Aorta (tissue), 5 donors: ENCODE data around the gene JMJD6. TPM values are rescaled to one million over a fixed set of nuclear protein-coding genes. Genes with fewer than 3 reads are reported as not detected.
"Not testable (repeated sequence)": the region's sequence is repeated elsewhere in the genome, so short reads cannot be mapped to it uniquely, and the experiment has no call there.

Experiments used
- ATAC-seq: fragments of 200-7000 bp; cut with Tn5 transposase; one replicate; pipeline ENCODE4 v1.9.1; 2022; ENCODE audit warnings: moderate library complexity; ENCODE audit not compliant: low FRiP score
- DNase-seq, 2 donors: peaks; one replicate each; pipeline ENCODE4 v3.0.0-alpha.2; 2020
- H3K27ac ChIP-seq, 2 donors: one replicate each; pipeline ENCODE4 v1.5.1; 2013; ENCODE audit warnings: low read length in 2 of 2, mild to moderate bottlenecking in 2 of 2, moderate library complexity in 2 of 2, control low read depth in 1 of 2, inconsistent platforms in 1 of 2, low read depth in 1 of 2
- H3K27me3 ChIP-seq, 2 donors: one replicate each; pipeline ENCODE4 v1.6.1; 2013; ENCODE audit warnings: control low read depth in 1 of 2, low read length in 1 of 2, mild to moderate bottlenecking in 1 of 2, moderate library complexity in 1 of 2; ENCODE audit not compliant: insufficient read depth in 2 of 2, control insufficient read depth in 1 of 2
- H3K36me3 ChIP-seq, 2 donors: one replicate each; pipeline ENCODE4 v1.6.1; 2013; ENCODE audit warnings: control low read depth in 1 of 2, low read length in 1 of 2, mild to moderate bottlenecking in 1 of 2; ENCODE audit not compliant: insufficient read depth in 2 of 2, control insufficient read depth in 1 of 2
- H3K4me1 ChIP-seq, 2 donors: one replicate each; pipeline ENCODE4 v1.6.1; 2013; ENCODE audit warnings: low read length in 2 of 2, control low read depth in 1 of 2, mild to moderate bottlenecking in 1 of 2, moderate library complexity in 1 of 2; ENCODE audit not compliant: insufficient read depth in 2 of 2, control insufficient read depth in 1 of 2
- H3K4me3 ChIP-seq, 2 donors: one replicate each; pipeline ENCODE4 v1.5.1; 2013; ENCODE audit warnings: low read length in 2 of 2, control low read depth in 1 of 2, mild to moderate bottlenecking in 1 of 2
- H3K9me3 ChIP-seq: one replicate; pipeline ENCODE4 v1.6.1; 2013; ENCODE audit warnings: mild to moderate bottlenecking, low read length; ENCODE audit not compliant: control insufficient read depth
- WGBS, 2 donors: extraction: QIAGEN DNeasy Blood & Tissue Kit; methylation state at CpG; one replicate each; pipeline ENCODE4 v1.1.7; 2013; 5-methylcytosine and 5-hydroxymethylcytosine counted together
- intact Hi-C, 2 donors: fragments of 100-400 bp; cut with DNase I; formaldehyde crosslinking; loops; one replicate each; pipeline versions ENCODE4 v1.14.2 to v1.15.0; 2022
- polyA plus RNA-seq, 2 donors: library from polyadenylated mRNA; stranded (reverse); fragments of 200-250 nt; gene quantifications; one replicate each; pipeline ENCODE4 v1.2.3, GENCODE V29; 2013
- total RNA-seq, 2 donors: library from RNA; stranded (reverse); fragmentation: NEBNext Ultra II Directional; extraction: Animal tissue kit (Norgen Biotek cat#: 25700); gene quantifications; one replicate each; pipeline ENCODE4 v1.2.1, GENCODE V29; 2021
- donor health status: healthy with polysubstance abuse.
- donor health status: Bipolar disorder and iron deficiency.
- donor health status: DM: no; HTN: no; CAD: no.
- donor health status: DM: no; HTN: no; CAD: no.
- donor health status: DM: yes; HTN: yes; CAD: no.

Gene JMJD6
- total and polyA plus RNA-seq, 4 donors: 29.3 to 82.5 (median 45.9) TPM

- 12 to 23% methylated on average over 4 of the region's 4 CpGs for WGBS, 2 donors
These were observed 11.4 kb downstream of the JMJD6 start for GRCh38 chr17:76714822-76715495.

DNA sequence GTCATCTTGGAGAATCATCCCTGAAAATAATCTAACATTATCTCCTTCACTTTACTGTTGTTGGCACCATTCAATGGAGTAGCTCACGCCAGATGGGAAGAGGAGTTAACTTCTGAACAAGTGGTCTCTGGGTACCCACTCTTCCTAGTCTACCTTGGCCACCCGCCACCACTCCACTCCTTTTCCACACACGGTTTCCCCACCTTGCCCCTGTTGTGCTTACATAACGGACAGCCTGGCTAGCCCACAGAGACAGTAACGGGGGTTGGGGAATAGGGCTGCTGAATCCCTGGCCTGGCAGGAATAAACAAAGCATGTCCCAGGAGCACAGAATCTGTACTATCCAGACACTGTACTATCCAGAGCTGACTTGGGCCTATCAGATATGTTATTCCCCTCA is 12.1 kb downstream of the JMJD6 start:
- intact Hi-C loops: loop anchor here (2.0 to 10.0 kb wide), 3 partner anchors 26 to 190 kb away; no protein-coding TSS in a partner anchor
- Histone ChIP-seq H3K36me3 (peaks cover 4 to 8% of the 10 kb centered on the region in 2 donors), H3K9me3 (no peaks in the 10 kb centered on the region), H3K4me3 (no peak overlapping the region), H3K27ac (no peak overlapping the region), H3K27me3 (no peaks in the 10 kb centered on the region), H3K4me1 (no peaks in the 10 kb centered on the region)
- DNase-seq: no peak
- 67 to 69% methylated on average over 5 of the region's 5 CpGs for WGBS, 2 donors
- no peak for ATAC-seq

More at GRCh38 chr17:76714822-76715495, 11.4 kb downstream of the JMJD6 start:
- no peak overlapping the region for H3K27ac ChIP-seq
- peak; percentile 47 for ATAC-seq
- intact Hi-C loops: loop anchor here (2.0 to 10.0 kb wide), 4 partner anchors 26 to 190 kb away; no protein-coding TSS in a partner anchor
- peaks cover 4 to 11% of the 10 kb centered on the region in 2 donors for H3K36me3 ChIP-seq
- DNase-seq: peak; percentile 82 to 91
- H3K27me3 ChIP-seq: no peaks in the 10 kb centered on the region
- no peak overlapping the region for H3K4me3 ChIP-seq
- no peaks in the 10 kb centered on the region for H3K9me3 ChIP-seq
- H3K4me1 ChIP-seq: no peaks in the 10 kb centered on the region

- Histone ChIP-seq H3K4me1 (no peaks in the 10 kb centered on the region), H3K27ac (no peak overlapping the region), H3K4me3 (no peak overlapping the region), H3K9me3 (no peaks in the 10 kb centered on the region), H3K36me3 (peaks cover 2 to 8% of the 10 kb centered on the region in 2 donors), H3K27me3 (no peaks in the 10 kb centered on the region)
- no peak for ATAC-seq
- peak in 1 of 2 donors; percentile 28 for DNase-seq
- 90 to 91% methylated on average over 7 of the region's 7 CpGs for WGBS, 2 donors
- intact Hi-C loops: loop anchor here (2.0 to 10.0 kb wide), 3 partner anchors 25 to 189 kb away; no protein-coding TSS in a partner anchor
These were observed 12.6 kb downstream of the JMJD6 start for GRCh38 chr17:76713765-76714164.

DNA sequence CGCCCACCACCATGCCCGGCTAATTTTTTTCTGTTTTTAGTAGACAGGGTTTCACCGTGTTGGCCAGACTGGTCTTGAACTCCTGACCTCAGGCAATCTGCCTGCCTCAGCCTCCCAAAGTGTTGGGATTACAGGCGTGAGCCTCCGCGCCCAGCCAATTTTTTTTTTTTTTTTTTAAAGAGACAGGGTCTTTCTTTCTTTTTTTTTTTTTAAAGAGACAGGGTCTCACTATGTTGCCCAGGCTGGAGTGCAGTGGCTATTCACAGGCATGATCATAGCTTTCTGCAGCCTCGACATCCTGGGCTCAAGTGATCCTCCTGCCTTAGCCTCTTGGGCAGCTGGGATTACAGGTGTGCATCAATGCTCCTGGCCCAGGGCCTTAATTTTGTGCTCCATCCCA is 14.1 kb downstream of the JMJD6 start:
- not testable (repeated sequence) for H3K36me3 ChIP-seq, H3K4me3 ChIP-seq, ATAC-seq, H3K4me1 ChIP-seq, H3K27me3 ChIP-seq, H3K9me3 ChIP-seq, H3K27ac ChIP-seq, DNase-seq
- intact Hi-C loops: loop anchor here (10.0 kb wide), 2 partner anchors 158 to 188 kb away; no protein-coding TSS in a partner anchor
- WGBS, 2 donors: 53 to 55% methylated on average over 7 of the region's 7 CpGs

GRCh38 chr17:76710863-76711611 is 15.4 kb downstream of the JMJD6 start, which contains the start of gene MXRA7:
Gene MXRA7, minus strand, starts transcription at chr17:76710965. Its CDS starts 19 bp downstream, at chr17:76710946.
- peak within 1 kb of the TSS; percentile 51 to 86 for H3K4me3 ChIP-seq
- intact Hi-C loops: loop anchor here (10.0 kb wide), 2 partner anchors 156 to 186 kb away; no protein-coding TSS in a partner anchor
- peak; percentile 83 to 94 for DNase-seq
- peaks cover 2 to 3% of the 10 kb centered on the region in 2 donors for H3K4me1 ChIP-seq
- peak; percentile 75 for ATAC-seq
- 1 to 4% methylated on average over 25 to 56 of the region's 56 CpGs for WGBS, 2 donors
- peaks cover 0 to 2% of the 10 kb centered on the region in 2 donors for H3K36me3 ChIP-seq
- H3K27ac ChIP-seq: peak within 1 kb of the TSS; percentile 79 to 89
- no peaks in the 10 kb centered on the region for H3K27me3 ChIP-seq
- no peaks in the 10 kb centered on the region for H3K9me3 ChIP-seq

DNA sequence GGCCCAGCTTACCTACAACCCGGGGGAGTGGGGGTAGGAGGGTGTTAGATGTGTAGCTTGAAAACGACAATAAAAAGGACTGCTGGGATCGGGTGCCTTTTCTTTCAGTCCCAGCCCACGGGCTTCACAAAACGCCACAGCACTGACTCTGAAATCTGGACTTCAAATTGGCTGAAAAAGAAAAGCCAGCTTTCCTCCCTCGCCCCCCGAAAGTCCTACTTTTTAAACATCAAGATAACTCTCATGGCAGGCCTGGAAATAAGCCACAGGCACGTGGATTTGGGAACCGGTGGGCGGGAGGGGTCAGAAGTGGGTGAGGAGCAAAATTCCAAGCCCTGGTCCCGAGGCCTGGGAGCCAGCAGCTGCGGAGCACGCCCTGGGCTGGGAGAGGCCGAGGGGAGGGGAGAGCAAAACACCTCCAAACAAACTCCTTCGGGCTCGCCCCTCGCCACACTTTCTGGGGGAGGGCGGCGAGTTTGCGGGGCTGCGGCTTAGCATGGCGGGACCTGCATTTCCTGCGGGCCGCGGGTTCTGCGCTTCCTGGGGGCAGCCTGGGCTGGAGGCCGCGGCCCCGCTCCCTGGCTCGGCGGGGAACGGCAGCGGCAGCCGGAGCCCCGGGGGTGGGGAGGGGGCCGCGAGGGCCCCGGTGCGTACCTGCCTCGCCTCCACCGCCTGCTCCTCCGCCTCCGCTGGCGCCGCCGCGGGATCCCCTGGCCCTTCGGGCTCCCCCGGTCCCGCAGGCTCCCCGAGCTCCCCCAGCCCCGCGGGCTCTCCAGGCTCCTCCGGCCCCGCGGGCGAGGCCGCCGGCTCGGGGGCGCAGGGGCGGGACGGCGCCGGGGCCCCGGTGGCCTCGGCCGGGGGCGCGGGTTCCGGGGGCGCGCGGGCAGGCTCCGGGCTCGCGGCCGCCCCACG is 16.2 kb downstream of the JMJD6 start:
- peak overlapping the region; percentile 79 to 88 for H3K27ac ChIP-seq
- H3K4me3 ChIP-seq: peak overlapping the region; percentile 51 to 86
- peak in 1 of 2 donors; percentile 78 for DNase-seq
- H3K27me3 ChIP-seq, H3K36me3 ChIP-seq, H3K9me3 ChIP-seq, H3K4me1 ChIP-seq: not testable (repeated sequence)
- 1% methylated on average over 36 to 50 of the region's 79 CpGs for WGBS, 2 donors
- ATAC-seq: peak; percentile 56
- intact Hi-C loops: loop anchor here (10.0 kb wide), 2 partner anchors 155 to 185 kb away; no protein-coding TSS in a partner anchor

- intact Hi-C loops: no loop called here
- ATAC-seq (peak; percentile 90), DNase-seq (peak; percentile 95 to 97)
- 2 to 9% methylated on average over 29 of the region's 29 CpGs for WGBS, 2 donors
- Histone ChIP-seq H3K27me3 (no peaks in the 10 kb centered on the region), H3K36me3 (peaks cover 0 to 2% of the 10 kb centered on the region in 2 donors), H3K4me3 (peak overlapping the region; percentile 51 to 86), H3K27ac (peak overlapping the region; percentile 79 to 88), H3K9me3 (no peaks in the 10 kb centered on the region), H3K4me1 (peaks cover 2 to 3% of the 10 kb centered on the region in 2 donors)
These were observed 17.1 kb downstream of the JMJD6 start for GRCh38 chr17:76709077-76709950.
